Renal cortical epithelial cell (primary cell): Measurements from ENCODE around the gene KDF1. TPM values are rescaled to one million over a fixed set of nuclear protein-coding genes. Genes with fewer than 3 reads are reported as not detected.
"Not testable (repeated sequence)": the region's sequence is repeated elsewhere in the genome, so short reads cannot be mapped to it uniquely, and the experiment has no call there.

ENCODE experiments used
- DNase-seq: peaks from one replicate; pipeline ENCODE4 v3.0.0-alpha.2; 2011; ENCODE audit warnings: low read depth
- total RNA-seq: library from RNA; depleted of rRNA; stranded (reverse); fragments of >200 nt; gene quantifications from 2 replicates; pipeline ENCODE4 v1.2.3, GENCODE V29; 2014

KDF1 gene
- total RNA-seq, 1 donor from 2014 or later = 2.0 TPM

DNA sequence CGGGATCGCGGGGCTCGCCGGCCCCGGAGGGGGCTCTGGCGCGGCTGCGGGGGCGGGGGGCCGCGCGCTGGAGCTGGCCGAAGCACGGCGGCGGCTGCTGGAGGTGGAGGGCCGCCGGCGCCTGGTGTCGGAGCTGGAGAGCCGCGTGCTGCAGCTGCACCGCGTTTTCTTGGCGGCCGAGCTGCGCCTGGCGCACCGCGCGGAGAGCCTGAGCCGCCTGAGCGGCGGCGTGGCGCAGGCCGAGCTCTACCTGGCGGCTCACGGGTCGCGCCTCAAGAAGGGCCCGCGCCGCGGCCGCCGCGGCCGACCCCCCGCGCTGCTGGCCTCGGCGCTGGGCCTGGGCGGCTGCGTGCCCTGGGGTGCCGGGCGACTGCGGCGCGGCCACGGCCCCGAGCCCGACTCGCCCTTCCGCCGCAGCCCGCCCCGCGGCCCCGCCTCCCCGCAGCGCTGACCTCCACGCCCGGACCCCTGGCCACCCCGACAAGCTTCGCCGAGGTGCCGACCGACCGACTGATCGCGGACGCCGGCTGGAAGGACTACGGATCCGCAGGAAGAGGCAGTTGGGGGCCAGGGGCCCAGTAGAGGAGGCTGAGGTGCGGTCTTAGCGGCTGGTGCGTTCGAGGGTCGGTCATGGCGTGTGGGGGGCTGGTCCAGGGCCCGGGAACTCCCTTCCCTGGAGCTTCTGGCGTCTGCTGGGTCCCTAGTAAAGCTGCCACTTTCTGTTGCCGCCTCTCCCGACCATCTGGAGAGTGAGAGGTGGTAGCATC is 33.9 kb upstream of the KDF1 start:
- DNase-seq = no peak

DNA sequence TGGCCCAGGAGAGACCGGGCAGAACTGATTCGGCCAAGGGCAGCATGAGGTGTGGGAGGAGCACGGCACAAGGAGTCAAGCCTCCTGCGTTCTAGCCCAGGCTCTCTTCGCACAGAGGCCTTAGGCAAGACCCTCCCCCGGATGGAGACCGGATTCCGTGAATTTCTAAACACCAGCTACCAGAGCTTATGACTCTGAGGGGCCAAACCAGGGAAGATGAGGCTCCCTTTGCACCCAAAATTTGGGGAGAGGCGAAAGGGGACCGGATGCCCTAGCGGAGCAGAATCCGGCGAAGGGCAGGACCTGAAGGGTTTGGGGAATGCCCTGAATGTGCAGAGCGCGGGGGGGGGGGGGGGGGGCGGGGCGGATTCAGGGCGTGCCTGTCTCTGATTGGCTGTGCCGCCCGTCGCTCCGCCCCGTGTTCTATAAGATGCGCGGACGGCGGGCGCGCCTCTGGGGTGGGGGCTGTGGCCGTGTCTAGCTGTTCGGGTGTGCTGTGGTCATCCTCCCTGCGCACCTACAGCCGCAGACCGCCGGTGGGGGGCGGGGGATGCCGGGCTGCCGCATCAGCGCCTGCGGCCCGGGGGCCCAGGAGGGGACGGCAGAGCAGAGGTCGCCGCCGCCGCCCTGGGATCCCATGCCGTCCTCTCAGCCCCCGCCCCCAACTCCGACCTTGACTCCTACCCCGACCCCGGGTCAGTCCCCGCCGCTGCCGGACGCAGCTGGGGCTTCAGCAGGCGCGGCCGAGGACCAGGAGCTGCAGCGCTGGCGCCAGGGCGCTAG is 33.2 kb upstream of the KDF1 start, which contains the start of gene TRNP1:
Gene TRNP1, plus strand, starts transcription at position 456 of the 783 bp plus-strand sequence. Its CDS starts 95 bp downstream, at position 551.
- peak; percentile 70 for DNase-seq

DNA sequence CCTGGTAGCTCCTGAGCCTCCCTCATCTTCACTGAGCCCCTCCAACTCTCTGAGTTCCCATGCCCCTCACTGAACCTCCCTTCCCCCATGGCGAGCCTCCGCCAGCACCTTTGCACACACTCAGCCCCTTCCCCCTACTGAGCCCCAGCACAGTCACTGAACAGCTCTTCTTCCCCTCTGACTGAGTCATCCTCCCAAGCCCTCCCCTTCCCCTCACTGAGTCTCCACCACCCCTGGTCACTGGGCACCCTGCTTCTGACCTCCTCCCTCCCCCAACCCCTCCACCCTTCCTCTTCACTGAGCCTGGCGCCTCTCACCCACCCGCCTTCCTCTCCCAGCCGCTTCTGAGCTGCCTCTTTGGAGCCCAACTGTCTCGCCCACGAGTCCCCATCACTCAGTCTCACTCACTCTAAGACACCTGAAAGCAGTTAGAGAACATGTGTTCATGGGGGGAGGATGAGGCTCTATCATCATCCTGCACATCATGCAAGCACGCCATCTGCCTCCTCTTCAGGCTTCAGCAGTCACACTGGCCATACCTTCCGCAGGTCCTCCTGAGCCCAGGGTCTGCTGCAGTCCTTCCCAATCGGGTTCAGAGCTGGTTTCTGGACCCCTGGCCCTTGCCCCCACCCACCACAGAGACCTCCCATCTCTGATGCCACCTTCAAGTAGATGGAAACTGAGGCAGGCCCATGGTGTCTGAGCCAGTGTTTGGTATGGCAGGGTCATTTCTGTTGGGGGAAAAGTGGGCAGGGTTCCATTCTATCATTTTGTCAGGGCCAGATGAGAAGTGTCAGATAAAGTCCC is 31.2 kb upstream of the KDF1 start:
- DNase-seq = peak; percentile 82

DNA sequence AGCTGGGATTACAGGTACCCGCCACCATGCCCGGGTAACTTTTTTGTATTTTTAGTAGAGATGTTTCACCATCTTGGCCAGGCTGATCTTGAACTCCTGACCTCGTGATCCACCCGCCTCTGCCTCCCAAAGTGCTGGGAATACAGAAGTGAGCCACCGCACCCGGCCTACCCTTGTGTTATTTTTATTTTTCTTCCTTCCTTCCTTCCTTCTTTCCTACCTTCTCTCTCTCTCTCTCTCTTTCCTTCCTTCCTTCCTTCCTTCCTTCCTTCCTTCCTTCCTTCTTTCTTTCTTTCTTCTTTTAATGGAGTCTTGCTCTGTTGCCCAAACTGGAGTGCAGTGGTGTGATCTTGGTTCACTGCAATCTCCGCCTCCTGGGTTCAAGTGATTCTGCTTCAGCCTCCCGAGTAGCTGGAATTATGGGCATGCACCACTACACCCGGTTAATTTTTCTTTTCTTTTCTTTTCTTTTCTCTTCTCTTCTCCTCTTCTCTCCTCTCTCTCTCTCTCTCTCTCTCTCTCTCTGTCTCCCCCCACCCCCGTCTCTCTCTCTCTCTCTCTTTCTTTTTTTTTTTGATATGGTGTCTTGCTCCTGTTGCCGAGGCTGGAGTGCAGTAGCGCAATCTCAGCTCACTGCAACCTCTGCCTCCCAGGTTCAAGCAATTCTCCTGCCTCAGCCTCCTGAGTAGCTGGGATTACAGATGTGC is 29.3 kb upstream of the KDF1 start:
- not testable (repeated sequence) for DNase-seq

DNA sequence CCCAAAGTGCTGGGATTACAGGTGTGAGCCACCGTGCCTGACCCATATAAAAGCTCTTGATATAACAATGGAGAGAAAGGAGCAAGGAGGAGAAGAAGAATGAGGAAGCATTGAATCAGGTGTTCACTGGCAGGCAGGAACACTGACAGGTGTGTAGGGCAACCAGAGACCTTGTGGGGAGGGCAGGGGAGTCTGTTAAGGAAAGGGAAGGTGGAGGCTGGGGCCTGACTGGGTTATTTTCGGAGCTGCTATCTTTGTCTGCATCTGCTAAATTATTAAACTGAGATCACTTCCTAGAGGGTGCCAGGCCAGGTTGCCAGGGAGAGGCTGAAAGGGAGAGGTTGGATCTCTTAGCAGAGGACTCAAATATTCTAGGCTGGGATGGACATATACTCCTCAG is 26.4 kb upstream of the KDF1 start:
- no peak for DNase-seq

DNA sequence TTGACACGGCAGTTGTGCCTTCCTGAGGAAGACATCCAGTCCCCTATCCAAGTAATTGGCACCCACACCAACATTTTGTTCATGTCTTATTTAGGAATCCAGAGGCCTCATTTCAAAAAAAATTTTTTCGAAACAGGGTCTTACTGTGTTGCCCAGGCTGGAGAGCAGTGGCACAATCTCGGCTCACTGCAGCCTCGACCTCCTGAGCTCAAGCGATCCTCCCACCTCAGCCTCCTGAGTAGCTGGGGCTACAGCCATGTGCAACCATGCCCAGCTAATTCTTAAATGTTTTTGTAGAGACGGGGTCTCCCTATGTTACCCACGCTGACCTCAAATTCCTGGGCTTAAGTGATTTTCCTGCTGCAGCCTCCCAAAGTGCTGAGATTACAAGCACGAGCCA is 24.0 kb upstream of the KDF1 start:
- no peak for DNase-seq

DNA sequence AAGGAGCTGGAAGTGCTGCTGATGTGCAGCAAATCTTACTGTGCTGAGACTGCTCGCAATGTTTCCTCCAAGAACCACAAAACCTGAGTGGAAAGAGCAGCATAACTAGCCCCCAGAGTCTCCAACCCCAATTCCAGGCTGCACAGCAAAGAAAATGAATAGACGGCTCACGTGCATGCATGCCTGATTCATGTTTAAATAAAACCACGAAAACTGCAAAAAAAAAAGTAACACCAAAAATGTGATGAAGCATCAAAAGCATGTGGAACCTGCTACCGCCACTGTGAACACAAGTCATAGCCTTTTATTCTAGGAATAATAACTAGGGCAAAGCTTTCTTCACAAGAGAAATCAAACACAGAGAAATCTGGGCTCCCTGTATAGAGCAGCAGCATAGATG is 23.6 kb upstream of the KDF1 start:
- no peak for DNase-seq

DNA sequence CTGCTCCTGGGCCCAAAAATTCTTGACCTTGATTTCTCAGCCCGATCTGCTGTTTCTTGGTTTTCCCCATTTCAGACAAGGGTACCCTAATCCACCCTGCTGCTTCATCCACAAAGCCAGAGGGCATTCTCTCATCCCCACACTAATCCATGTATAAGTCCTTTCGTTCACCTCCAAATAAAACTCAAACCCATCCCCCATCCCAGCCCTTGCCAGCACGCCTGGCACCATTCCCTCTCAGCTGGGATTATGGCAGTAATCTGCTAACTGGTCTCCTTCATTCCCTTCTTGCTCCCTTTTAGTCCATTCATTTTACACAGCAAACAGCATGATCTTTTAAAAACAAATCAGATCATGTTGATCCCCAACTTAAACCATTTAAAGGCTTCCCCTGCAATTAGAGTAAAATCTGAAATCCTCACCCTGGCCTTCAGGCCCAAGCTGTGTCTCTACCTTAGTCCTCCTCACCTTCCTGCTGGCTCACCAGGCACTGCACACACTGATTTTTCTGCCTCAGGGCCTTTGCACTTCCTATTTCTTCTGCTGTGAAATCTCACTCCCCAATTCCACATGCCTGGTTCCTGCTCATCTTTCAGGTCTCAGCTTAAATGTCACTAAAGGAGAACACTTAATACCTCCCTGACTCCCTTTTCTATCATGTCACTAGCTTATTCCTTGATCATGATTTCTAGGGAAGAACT is 21.0 kb upstream of the KDF1 start:
- no peak for DNase-seq

DNA sequence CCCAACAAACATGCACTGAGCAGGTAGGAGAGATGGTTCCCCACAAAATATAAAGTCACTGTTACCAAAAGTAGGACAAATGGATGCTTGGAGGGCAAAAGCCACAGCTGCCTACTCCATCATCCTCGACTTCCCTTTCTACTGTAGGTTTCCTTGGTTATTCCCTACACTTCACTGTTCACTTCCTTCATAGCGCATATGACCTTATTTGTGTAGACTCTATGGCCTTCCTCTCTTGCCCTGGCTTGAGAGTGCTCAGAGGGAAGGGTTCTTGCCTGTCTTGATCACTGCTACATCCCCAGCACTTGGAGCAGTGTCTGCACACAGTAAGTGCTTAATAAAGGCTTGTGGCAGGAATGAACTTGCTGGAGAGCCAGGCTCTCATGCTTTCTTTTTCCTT is 18.6 kb upstream of the KDF1 start:
- no peak for DNase-seq

DNA sequence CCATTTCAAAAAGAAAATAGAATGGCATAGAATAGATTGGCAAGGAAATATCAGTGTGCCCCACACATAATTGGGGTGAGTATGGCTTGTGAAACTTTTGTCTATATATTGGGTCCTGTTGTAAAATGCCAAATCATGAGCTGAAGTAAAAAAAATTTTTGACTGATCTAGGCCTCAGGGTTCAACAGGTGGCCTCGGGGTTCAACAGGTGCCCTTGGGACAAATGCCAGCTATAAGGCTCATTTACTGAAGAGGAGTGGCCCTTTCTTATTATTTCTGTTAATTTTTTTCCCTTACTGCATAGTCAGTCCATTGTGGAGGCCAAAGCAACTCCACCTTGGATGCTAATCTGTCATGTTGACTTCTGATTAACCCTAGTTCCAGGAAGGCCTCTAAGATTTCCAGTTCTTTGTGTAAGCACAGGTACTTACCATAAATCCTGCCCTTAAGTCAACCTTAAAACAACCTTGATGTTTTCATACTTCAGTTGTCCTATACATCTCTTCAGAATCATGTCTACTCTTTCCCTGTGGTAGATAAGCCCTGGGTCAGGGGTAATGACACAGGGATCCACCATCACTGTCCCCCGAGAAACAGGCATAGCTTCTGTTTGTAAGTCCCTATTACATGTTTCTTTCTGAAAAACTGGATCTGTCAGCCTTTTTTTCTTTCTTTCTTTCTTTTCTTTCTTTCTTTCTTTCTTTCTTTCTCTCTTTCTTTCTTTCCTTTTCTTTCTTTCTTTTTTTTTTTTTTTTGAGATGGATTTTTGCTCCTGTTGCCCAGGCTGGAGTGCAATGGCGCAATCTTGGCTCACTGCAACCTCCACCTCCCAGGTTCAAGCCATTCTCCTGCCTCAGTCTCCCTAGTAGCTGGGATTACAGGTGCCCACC is 16.6 kb upstream of the KDF1 start:
- DNase-seq = peak; percentile 21

DNA sequence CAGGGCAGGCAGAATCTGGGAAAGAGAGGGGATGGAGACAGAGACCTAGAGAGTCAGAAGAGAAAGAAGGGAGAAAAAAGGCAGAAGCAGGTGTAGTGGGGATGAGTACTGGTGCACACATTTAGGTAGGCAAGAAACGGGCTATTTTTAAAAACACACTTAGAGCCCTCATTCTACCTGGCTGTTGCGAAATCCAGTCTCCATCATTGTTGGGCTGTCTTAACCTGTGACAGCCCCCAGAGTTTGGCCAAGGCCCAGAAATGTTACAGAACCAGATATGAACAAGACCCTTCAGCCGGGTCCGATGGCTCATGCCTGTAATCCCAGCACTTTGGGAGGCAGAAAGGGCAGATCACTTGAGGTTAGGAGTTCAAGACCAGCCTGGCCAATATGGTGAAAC is 12.6 kb upstream of the KDF1 start:
- no peak for DNase-seq

DNA sequence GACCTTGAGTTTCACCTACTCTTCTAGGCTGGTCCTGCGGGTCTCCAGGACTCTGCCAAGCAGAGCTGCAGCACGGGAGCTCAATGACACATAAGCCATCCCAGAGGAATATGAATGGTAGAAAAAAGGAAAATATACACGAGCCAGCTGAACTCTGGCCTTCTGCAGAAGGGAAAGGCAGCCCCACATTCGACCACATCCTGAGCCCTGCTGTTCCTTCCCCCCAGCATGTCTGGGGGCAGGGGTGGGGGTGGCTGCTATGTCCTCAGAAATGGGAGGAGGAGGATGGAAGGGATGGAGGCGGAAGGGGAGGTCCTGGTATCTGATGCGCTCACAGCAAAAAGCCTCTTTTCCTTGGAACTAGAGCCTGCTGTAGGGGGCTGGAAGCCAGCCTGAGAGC is 12.1 kb upstream of the KDF1 start:
- DNase-seq = no peak

DNA sequence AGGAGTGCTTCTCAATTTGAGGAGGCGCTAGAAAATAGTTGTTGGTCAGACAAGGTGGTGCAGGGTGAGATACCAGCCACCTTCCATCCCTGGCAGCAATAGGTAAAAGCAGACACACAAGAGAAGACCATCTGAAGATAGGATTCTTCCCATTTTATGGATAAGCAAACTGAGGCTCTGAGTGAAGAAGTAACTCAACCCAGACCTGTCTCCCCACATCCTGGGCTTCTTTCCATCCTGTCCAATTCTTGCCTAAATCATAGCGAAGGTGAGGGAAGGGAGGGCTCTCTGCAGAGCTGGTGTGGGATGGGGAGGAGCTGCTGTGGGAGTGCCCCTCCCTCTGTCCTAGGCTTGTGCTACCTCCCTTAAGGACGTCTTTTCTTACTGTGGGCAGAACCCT is 11.3 kb upstream of the KDF1 start:
- DNase-seq = no peak

DNA sequence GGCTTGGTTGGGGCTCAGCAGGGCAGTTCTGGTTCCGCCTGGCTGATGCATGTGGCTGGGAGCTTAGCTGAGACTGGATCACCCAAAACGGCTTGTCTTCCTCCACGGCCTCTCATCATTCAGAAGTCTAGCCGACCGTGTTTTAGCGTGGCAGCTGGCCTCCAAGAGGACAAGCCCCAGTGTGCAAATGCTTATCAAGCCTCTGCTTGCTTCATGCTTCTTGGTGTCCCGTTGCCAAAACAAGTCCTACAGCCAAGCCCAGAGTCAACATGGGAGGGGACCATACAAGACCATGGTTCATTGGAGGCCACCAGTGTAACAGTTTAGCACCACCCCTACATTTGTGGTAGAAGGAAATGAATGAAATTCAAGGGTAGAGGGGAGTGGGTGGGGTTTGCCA is 10.5 kb upstream of the KDF1 start:
- no peak for DNase-seq

DNA sequence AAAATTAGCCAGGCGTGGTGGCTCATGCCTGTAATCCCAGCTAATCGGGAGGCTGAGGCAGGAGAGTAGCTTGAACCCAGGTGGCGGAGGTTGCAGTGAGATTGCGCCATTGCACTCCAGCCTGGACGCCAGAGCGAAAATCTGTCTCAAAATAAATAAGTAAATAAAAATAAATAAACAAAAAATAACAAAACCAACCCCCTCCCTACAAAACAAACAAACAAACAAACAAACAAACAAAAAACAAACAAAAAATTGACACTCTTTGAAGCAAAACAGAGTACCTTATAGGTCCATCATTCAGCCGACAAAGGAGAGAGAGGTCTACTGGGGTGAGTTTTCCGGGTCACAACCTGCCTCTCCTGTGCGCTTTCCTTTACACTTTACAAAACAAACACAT is 5.4 kb upstream of the KDF1 start:
- no peak for DNase-seq

DNA sequence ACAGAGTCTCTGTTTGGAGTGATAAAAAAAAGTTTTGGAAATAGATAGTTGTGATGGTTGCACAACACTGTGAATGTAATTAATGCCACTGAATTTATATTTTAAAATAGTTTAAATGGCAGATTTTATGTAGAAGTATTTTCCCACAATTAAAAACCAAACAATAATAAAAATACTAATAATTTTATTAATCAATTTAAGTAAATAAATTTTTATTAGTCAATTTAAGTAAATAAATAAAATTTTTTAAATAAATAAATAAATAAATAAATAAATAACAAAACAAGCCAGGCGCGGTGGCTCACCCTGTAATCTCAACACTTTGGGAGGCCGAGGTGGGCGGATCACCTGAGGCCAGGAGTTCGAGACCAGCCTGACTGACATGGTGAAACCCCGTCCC is 4.9 kb upstream of the KDF1 start:
- no peak for DNase-seq

DNA sequence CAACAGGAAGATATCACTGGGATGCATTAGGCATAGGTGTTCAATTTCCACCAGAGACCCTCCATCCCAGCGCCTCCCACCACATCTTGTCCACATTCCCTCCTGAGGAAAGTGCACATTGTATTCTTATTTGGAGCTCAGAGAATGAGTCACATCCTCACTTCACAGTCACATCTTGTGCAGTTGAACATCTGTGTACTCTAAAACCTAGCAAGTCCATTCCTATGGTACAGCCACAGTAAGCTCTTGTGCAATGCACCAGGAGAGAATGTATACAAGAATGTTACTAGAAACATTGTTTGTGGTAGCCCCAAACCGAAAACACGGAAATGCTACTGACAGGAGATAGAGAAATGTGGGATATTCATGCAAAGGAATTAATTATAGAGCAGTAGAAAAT is 1.6 kb upstream of the KDF1 start:
- DNase-seq = peak; percentile 88

DNA sequence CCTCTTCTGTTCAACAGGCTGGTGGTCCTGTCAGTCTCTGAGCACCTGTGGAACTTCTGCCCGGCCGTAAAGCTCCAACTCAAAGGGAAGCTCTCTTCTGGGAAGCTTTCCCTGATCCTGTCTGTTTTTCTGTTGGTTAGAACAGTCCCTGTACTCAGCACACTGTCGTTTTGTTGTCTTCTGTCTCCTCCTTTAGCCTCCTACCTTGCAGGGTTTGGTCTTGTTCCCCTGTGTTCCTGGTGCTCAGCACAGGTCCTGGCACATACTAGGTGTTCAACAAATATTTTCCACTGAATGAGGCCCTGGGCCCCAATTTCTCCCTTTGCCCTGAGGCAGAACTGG is 328 bp upstream of the KDF1 start:
- DNase-seq = no peak

DNA sequence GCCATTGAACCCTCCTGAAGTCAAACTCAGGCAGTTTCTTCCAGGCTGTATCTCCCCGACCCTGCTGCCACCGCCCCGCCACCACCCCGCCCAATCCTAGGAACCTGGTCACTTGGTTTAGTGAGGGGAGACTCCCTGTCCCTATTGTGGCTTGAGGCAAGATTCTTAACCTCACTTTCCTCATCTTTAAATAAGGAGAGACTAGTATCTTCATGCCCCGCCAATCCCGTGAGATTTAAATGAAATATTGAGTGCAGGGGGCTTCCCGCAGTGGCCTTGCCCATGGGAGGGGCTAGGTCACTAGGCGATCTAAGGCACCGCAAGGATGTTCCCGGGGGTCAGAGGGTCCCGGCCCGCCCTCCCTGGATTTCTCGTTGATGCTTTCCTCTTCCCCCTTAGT is 998 bp downstream of the KDF1 start:
- no peak for DNase-seq

DNA sequence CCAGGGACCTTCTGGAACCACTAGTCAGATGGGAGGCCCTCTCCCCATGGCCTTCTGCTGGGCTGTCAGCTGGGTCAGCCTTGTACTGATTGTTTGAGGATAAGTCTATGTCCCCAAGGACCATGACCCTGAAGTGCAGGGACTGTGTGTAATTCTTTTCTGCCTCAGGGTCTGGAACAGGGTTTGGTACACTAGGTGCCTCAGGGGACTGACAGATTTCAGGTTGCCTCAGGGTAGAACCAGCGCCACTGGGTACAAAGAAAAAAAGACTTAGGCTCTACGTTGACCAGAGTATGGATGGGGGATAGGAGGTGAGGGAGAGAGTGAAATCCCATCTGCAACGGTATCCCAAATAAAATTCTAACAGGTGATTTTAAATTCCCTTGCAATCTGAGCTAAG is 3.0 kb downstream of the KDF1 start:
- DNase-seq = no peak
